ENCODE results near the gene PEDS1. TPM values are rescaled to one million over a fixed set of nuclear protein-coding genes. Genes with fewer than 3 reads are reported as not detected.
"Not testable (repeated sequence)": the region's sequence is repeated elsewhere in the genome, so short reads cannot be mapped to it uniquely, and the experiment has no call there.

Gene PEDS1
- total and polyA plus RNA-seq, 4 donors = 21.9 to 43.4 (median 34.4) TPM

DNA sequence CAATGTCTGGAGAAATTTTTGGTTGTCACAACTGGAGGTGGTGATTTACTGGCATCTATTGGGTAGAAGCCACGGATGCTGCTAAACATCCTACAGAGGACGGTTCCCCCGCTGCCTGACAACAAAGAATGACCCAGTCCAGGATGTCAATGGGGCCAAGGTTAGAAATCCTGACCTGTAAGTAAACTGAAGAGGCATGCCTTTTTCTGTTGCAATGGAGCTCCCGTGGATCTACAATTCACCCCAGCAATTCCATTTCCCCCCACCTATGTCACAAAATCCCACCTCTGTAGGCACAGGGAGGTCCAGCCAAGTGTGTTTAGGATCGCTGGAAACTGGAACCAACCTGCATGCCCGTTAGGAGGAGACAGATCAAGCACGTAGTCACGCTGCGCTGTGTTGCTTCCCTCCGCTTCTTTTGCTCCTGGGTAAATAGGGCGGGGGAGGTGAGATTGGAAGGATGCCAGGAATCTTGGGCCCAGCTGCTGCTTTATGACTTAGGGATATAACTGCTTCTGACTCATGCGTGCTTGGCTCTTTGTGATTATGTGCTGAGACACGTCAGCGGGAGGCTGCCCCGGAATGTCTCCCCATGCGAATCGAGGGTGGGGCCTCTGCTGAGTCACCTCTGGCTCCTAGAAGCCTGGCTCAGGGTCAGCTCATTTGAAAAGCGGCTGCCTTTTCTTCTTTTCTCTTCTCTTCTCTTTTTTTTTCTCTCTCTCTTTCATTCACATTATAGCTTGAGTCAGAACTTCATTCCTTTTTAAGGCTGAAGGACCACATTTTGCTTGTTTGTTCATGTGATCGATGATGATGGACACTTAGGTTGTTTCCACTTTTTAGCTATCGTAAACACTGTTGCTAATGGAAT is 12.4 kb upstream of the PEDS1 start:
- peaks cover 0 to 10% (median 0%) of the 10 kb centered on the region in 5 donors for H3K4me1 ChIP-seq (ENCODE audit: control insufficient read depth in 5 of 5, insufficient read depth in 5 of 5, low read length in 5 of 5)
- peak overlapping the region; percentile 93 to 96 for H3K27ac ChIP-seq (ENCODE audit: low read depth in 1 of 2, low read length in 1 of 2)
- no peaks in the 10 kb centered on the region for H3K9me3 ChIP-seq (ENCODE audit: control insufficient read depth in 4 of 4, insufficient read depth in 3 of 4, low read length in 3 of 4)
- TF ChIP-seq, protein P1, sequence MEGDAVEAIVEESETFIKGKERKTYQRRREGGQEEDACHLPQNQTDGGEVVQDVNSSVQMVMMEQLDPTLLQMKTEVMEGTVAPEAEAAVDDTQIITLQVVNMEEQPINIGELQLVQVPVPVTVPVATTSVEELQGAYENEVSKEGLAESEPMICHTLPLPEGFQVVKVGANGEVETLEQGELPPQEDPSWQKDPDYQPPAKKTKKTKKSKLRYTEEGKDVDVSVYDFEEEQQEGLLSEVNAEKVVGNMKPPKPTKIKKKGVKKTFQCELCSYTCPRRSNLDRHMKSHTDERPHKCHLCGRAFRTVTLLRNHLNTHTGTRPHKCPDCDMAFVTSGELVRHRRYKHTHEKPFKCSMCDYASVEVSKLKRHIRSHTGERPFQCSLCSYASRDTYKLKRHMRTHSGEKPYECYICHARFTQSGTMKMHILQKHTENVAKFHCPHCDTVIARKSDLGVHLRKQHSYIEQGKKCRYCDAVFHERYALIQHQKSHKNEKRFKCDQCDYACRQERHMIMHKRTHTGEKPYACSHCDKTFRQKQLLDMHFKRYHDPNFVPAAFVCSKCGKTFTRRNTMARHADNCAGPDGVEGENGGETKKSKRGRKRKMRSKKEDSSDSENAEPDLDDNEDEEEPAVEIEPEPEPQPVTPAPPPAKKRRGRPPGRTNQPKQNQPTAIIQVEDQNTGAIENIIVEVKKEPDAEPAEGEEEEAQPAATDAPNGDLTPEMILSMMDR (IDR thresholded peaks at IDR 0.05; ENCODE audit: control extremely low read depth, extremely low read depth) = no peak
- H3K27me3 ChIP-seq (ENCODE audit: control insufficient read depth in 3 of 3, insufficient read depth in 3 of 3, low read length in 2 of 3) = no peaks in the 10 kb centered on the region
- peak; percentile 88 for ATAC-seq (ENCODE audit: insufficient read depth, low FRiP score)
- H3K9ac ChIP-seq (ENCODE audit: insufficient read depth in 1 of 2, low read length in 2 of 2) = peak overlapping the region in 1 of 2 donors; percentile 89
- WGBS, 2 donors = 5 to 8% methylated on average over 20 of the region's 20 CpGs
- H3K4me3 ChIP-seq = no peak overlapping the region
- H3K36me3 ChIP-seq (ENCODE audit: control insufficient read depth in 4 of 4, insufficient read depth in 4 of 4, low read length in 4 of 4) = no peaks in the 10 kb centered on the region
- peak; percentile 97 to 99 (median 99) for DNase-seq

DNA sequence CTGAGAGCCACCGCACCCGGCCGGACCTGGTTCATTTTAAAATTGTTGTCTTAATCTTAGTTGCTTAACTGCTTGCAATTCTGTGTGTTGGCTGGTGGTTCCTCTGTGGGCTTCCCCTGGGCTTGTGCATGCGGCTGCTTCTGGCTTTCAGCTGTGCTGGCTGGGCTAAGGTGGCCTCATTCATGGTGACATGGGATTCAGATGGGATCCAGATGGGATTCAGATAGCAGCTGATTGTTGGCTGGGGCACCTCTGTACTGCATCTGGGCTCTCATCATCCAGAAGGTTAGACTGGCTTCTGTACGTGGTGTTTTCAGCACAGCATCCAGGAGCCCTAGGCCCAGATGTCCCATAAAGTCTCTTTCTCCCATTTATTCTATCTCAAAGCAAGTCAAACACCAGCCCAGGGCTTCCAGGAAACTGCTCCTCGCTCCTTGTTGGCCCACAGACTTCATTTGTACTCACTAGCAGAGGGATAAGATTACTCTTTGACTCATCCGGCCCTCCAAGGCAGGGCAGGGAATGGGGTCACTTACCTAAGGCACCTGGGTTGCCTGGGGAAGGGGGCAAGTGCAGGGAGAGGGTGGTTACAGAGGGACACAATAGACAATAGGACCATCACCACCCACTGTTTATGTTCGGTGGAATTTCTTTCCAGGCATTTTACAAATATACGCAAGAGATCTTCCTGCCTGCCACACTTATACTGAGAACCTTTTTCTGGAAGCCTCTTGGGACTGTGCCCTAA is 10.2 kb upstream of the PEDS1 start:
- H3K9me3 ChIP-seq (ENCODE audit: control insufficient read depth in 4 of 4, insufficient read depth in 3 of 4, low read length in 3 of 4) = no peaks in the 10 kb centered on the region
- peaks cover 0 to 10% (median 2%) of the 10 kb centered on the region in 5 donors for H3K4me1 ChIP-seq (ENCODE audit: control insufficient read depth in 5 of 5, insufficient read depth in 5 of 5, low read length in 5 of 5)
- H3K4me3 ChIP-seq = no peak overlapping the region
- DNase-seq (no peak), ATAC-seq (ENCODE audit: insufficient read depth, low FRiP score) (no peak)
- H3K27ac ChIP-seq (ENCODE audit: low read depth in 1 of 2, low read length in 1 of 2) = peak overlapping the region; percentile 8 to 59
- no peaks in the 10 kb centered on the region for H3K27me3 ChIP-seq (ENCODE audit: control insufficient read depth in 3 of 3, insufficient read depth in 3 of 3, low read length in 2 of 3)
- H3K9ac ChIP-seq (ENCODE audit: insufficient read depth in 1 of 2, low read length in 2 of 2) = no peak overlapping the region
- 57 to 70% methylated on average over 9 of the region's 9 CpGs for WGBS, 2 donors
- TF ChIP-seq, protein P1 (IDR thresholded peaks at IDR 0.05; ENCODE audit: control extremely low read depth, extremely low read depth) = no peak
- H3K36me3 ChIP-seq (ENCODE audit: control insufficient read depth in 4 of 4, insufficient read depth in 4 of 4, low read length in 4 of 4) = no peaks in the 10 kb centered on the region

DNA sequence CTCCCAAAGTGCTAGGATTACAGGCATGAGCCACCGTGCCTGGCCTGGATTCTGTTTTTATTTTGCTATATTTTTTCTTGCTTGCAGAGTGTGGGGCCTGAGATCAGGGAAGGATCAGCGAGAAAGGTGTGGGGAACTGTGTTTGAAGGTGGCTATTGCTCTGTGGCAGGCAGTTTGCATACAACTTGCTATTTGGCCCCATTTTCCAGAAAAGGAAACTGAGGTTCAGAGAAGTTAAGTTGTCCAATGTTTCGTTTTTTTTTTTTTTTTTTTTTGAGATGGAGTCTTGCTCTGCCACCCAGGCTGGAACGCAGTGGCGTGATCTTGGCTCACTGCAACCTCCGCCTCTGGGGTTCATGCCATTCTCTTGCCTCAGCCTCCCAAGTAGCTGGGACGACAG is 8.0 kb upstream of the PEDS1 start:
- not testable (repeated sequence) for ATAC-seq (ENCODE audit: insufficient read depth, low FRiP score); H3K36me3 ChIP-seq (ENCODE audit: control insufficient read depth in 4 of 4, insufficient read depth in 4 of 4, low read length in 4 of 4); H3K4me1 ChIP-seq (ENCODE audit: control insufficient read depth in 5 of 5, insufficient read depth in 5 of 5, low read length in 5 of 5); H3K27ac ChIP-seq (ENCODE audit: low read depth in 1 of 2, low read length in 1 of 2); H3K9ac ChIP-seq (ENCODE audit: insufficient read depth in 1 of 2, low read length in 2 of 2); H3K27me3 ChIP-seq (ENCODE audit: control insufficient read depth in 3 of 3, insufficient read depth in 3 of 3, low read length in 2 of 3); H3K9me3 ChIP-seq (ENCODE audit: control insufficient read depth in 4 of 4, insufficient read depth in 3 of 4, low read length in 3 of 4); H3K4me3 ChIP-seq; DNase-seq
- 82 to 88% methylated on average over 7 of the region's 7 CpGs for WGBS, 2 donors

DNA sequence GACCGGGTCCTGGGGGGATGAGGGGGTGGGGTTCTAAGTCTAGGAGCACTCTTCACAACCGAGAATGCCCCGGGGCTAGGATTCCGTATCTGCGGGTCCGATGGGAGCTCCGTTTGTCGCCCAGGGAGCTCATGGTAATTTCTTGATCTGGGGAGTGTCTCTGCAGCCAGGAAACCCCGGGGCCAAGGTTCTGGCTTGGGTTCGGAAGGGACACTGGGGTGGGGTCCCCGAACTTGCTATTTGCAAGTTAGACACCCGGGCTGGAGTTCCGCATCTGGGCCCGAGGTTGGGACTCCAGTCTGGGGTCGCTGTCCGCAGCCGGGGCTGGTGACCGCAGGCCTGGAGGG is 397 bp downstream of the PEDS1 start:
- WGBS, 2 donors = 0% methylated on average over 17 to 18 of the region's 18 CpGs
- Histone ChIP-seq H3K36me3 (ENCODE audit: control insufficient read depth in 4 of 4, insufficient read depth in 4 of 4, low read length in 4 of 4) (peaks cover 0 to 15% (median 1%) of the 10 kb centered on the region in 4 donors), H3K4me3 (peak overlapping the region; percentile 89), H3K9me3 (ENCODE audit: control insufficient read depth in 4 of 4, insufficient read depth in 3 of 4, low read length in 3 of 4) (no peaks in the 10 kb centered on the region), H3K27ac (ENCODE audit: low read depth in 1 of 2, low read length in 1 of 2) (peak overlapping the region; percentile 88 to 97), H3K27me3 (ENCODE audit: control insufficient read depth in 3 of 3, insufficient read depth in 3 of 3, low read length in 2 of 3) (no peaks in the 10 kb centered on the region), H3K9ac (ENCODE audit: insufficient read depth in 1 of 2, low read length in 2 of 2) (peak overlapping the region; percentile 69 to 87), H3K4me1 (ENCODE audit: control insufficient read depth in 5 of 5, insufficient read depth in 5 of 5, low read length in 5 of 5) (peaks cover 5 to 30% (median 12%) of the 10 kb centered on the region in 5 donors)
- no peak for DNase-seq
- TF ChIP-seq, protein P1 (IDR thresholded peaks at IDR 0.05; ENCODE audit: control extremely low read depth, extremely low read depth) = no peak
- ATAC-seq (ENCODE audit: insufficient read depth, low FRiP score) = no peak

All from lung (tissue), 12 donors.